ENCODE measurements around the gene BMAL2.

DNA sequence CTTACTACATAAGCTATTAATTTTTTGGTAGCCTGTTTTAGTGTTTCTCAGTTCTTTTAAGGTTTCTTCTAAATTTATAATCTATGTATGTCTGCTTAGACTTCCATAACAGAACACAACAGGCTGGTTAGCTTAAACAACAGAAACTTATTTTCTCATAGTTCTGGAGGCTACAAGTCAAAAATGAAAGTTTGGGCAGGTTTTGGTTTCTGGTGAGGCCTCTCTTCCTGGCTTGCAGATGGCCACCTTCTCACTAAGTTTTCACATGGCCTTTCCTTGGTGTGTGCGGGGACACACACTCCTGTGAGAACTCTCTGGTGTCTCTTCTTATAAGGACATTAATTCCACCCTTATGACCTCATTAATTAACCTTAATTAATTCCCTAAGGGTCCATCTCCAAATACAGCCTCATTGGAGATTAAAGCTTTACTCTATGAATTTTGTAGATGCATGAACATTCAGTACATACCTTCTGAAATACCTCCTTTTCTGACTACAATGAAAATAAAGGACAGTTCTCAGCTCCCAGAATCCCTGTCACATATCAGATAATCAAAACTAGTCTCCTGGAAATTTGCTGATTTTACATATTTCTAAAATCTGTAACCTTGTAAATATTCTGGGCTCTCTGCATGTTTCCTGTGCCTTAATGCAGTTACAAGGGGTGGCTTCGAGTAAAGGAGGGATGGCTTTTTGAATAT lies 23.2 kb upstream of the BMAL2 start:
- TF ChIP-seq, protein P1, sequence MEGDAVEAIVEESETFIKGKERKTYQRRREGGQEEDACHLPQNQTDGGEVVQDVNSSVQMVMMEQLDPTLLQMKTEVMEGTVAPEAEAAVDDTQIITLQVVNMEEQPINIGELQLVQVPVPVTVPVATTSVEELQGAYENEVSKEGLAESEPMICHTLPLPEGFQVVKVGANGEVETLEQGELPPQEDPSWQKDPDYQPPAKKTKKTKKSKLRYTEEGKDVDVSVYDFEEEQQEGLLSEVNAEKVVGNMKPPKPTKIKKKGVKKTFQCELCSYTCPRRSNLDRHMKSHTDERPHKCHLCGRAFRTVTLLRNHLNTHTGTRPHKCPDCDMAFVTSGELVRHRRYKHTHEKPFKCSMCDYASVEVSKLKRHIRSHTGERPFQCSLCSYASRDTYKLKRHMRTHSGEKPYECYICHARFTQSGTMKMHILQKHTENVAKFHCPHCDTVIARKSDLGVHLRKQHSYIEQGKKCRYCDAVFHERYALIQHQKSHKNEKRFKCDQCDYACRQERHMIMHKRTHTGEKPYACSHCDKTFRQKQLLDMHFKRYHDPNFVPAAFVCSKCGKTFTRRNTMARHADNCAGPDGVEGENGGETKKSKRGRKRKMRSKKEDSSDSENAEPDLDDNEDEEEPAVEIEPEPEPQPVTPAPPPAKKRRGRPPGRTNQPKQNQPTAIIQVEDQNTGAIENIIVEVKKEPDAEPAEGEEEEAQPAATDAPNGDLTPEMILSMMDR (IDR thresholded peaks at IDR 0.05), result no peak
- TF ChIP-seq EP300 (IDR thresholded peaks at IDR 0.05) (no peak), POLR2AphosphoS5 (IDR thresholded peaks at IDR 0.05) (no peak), POLR2A (IDR thresholded peaks at IDR 0.05) (no peak)

All from suprapubic skin (tissue), 4 donors.